Keratinocyte (primary cell): ENCODE results near the gene OR10P1.

ENCODE experiments used
- EZH2 ChIP-seq: IDR thresholded peaks from one replicate; pipeline ENCODE4 v1.6.1; 2012; ENCODE audit warnings: inconsistent platforms, mild to moderate bottlenecking, low read length, moderate library complexity
- TF ChIP-seq, protein P1 (sequence below), 3 experiments: IDR thresholded peaks in 1 of 3; conservative IDR thresholded peaks in 1 of 3; optimal IDR thresholded peaks in 1 of 3; 2 replicates in 2 of 3; 3 replicates in 1 of 3; pipeline versions ENCODE3 to v1.5.1; 2011; ENCODE audit warnings: low read length in 3 of 3, mild to moderate bottlenecking in 3 of 3, moderate library complexity in 2 of 3, control low read depth in 1 of 3, inconsistent platforms in 1 of 3; ENCODE audit not compliant: insufficient read depth in 2 of 3; ENCODE audit errors: extremely low read depth in 1 of 3

GRCh38 chr12:55686366-55687010, 49.8 kb downstream of the OR10P1 start:
- TF ChIP-seq EZH2, result no peak
- TF ChIP-seq, protein P1, sequence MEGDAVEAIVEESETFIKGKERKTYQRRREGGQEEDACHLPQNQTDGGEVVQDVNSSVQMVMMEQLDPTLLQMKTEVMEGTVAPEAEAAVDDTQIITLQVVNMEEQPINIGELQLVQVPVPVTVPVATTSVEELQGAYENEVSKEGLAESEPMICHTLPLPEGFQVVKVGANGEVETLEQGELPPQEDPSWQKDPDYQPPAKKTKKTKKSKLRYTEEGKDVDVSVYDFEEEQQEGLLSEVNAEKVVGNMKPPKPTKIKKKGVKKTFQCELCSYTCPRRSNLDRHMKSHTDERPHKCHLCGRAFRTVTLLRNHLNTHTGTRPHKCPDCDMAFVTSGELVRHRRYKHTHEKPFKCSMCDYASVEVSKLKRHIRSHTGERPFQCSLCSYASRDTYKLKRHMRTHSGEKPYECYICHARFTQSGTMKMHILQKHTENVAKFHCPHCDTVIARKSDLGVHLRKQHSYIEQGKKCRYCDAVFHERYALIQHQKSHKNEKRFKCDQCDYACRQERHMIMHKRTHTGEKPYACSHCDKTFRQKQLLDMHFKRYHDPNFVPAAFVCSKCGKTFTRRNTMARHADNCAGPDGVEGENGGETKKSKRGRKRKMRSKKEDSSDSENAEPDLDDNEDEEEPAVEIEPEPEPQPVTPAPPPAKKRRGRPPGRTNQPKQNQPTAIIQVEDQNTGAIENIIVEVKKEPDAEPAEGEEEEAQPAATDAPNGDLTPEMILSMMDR (optimal IDR thresholded peaks at IDR 0.05 in 1 of 3, IDR thresholded peaks at IDR 0.05 in 1 of 3, conservative IDR thresholded peaks at IDR 0.05 in 1 of 3; ENCODE audit: extremely low read depth in 1 of 3, insufficient read depth in 2 of 3, low read length in 3 of 3), result no peak
